ENCODE results near the gene BMPR1A.

DNA sequence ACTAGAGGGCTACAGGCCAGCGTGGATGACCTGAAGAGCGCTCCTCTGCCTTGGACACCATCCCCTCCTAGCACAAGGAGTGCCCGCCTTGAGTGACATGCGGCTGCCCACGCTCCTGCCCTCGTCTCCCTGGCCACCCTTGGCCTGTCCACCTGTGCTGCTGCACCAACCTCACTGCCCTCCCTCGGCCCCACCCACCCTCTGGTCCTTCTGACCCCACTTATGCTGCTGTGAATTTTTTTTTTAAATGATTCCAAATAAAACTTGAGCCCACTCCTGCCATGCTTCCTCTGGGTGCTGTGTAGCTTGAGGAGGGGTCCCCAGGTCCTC is 206.5 kb downstream of the BMPR1A start:
- TF ChIP-seq, protein P1, sequence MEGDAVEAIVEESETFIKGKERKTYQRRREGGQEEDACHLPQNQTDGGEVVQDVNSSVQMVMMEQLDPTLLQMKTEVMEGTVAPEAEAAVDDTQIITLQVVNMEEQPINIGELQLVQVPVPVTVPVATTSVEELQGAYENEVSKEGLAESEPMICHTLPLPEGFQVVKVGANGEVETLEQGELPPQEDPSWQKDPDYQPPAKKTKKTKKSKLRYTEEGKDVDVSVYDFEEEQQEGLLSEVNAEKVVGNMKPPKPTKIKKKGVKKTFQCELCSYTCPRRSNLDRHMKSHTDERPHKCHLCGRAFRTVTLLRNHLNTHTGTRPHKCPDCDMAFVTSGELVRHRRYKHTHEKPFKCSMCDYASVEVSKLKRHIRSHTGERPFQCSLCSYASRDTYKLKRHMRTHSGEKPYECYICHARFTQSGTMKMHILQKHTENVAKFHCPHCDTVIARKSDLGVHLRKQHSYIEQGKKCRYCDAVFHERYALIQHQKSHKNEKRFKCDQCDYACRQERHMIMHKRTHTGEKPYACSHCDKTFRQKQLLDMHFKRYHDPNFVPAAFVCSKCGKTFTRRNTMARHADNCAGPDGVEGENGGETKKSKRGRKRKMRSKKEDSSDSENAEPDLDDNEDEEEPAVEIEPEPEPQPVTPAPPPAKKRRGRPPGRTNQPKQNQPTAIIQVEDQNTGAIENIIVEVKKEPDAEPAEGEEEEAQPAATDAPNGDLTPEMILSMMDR (IDR thresholded peaks at IDR 0.05; ENCODE audit: low read depth, low read length, missing input control) = no peak
- TF ChIP-seq FOXA1 (IDR thresholded peaks at IDR 0.05) (no peak), JUND (IDR thresholded peaks at IDR 0.05) (no peak), YY1 (IDR thresholded peaks at IDR 0.05) (no peak)
- TF ChIP-seq, protein P2, sequence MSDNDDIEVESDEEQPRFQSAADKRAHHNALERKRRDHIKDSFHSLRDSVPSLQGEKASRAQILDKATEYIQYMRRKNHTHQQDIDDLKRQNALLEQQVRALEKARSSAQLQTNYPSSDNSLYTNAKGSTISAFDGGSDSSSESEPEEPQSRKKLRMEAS (IDR thresholded peaks at IDR 0.05) = no peak
